Forelimb muscle (tissue), 1 donor: ENCODE measurements around the gene CAMSAP2. TPM values are rescaled to one million over a fixed set of nuclear protein-coding genes. Genes with fewer than 3 reads are reported as not detected.

Source experiments
- DNase-seq: peaks from one replicate; pipeline ENCODE4 v3.0.0-alpha.2; 2013; ENCODE audit warnings: low read depth
- polyA plus RNA-seq: library from polyadenylated mRNA; unstranded; fragments of 120-200 nt; gene quantifications from one replicate; pipeline ENCODE4 v1.2.1, GENCODE V29; 2013; ENCODE audit not compliant: insufficient read length

The CAMSAP2 gene
- polyA plus RNA-seq, 1 donor: 17.6 TPM

- DNase-seq: no peak
Measured at GRCh38 chr1:200849430-200849829, 110.7 kb downstream of the CAMSAP2 start.

GRCh38 chr1:200850554-200850953 lies 111.9 kb downstream of the CAMSAP2 start:
- DNase-seq: no peak

DNA sequence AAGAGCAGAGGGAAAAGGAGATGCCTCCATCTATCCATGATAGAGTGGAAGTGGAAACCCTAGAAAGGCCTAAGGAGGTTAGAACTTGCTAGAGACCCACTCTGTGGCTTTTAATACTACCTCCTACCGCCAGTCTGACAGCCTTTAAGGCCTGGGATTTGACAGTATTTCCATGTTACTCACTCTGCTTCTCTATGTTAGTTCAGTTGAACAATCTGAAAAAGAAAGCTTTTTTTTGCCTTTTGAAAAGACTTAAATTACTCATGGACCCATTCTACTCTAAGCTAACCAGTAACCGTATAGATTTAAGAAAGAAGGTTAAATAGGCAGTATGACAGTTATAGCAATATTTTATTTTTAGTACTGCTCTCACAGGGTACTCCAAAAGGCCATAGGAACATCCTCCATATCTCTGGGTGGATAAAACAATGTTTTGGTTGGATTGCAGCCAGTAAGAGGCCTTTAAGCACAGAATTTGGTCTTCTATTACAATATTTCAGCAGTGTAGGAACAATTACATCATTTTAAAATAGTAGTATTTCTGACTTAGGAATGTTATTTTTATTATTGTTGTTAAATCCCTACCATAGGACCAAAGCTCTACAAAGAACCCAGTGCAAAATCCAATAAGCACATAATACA lies 118.1 kb downstream of the CAMSAP2 start:
- DNase-seq: no peak

DNA sequence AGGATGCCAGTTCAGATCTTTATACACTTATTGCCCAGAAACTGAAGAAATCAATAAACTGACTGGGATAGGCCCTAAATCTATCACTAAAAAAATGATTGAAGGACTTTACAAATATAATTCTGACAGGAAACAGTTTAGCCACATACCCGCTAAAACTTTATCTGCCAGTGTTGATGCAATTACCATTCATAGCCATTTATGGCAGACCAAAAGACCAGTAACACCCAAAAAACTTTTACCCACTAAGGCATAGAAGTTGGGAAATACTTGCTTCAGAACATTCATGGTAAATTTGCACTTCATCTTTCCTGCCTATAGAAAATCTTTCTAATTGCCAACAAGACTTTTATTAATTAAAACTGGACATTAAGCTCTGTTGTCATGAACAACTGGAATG lies 119.1 kb downstream of the CAMSAP2 start:
- DNase-seq: no peak

DNA sequence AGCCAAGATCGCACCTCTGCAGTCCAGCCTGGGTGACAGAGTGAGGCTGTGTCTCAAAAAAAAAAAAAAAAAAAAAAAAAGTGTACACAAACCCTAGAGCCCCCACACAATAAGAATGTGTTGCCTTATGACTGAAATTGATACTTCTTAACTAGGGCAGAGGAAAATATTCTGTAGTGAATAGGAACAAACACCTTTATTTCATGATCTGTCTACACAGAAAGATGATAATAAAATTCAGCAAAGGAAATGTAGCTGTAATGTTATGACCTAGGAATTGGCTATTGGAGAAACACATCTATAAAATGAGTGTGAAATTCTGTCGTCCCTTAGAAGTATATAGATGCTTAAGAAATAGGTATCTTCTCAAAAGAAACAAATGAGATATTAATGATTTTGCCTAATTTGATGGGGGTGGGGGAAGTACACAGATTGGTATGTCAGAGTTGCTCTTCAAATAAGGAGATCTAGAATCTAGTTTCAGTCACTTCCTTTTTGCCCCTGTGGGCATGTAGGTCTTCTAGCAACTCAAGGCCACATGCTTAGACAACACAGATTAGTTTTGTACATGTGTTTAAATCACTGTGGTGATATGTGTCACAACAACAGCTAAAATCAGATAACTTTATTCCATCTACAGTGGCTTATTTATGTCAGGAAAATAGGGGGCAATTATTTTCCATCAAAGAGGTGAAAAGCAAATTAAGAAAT lies 123.4 kb downstream of the CAMSAP2 start:
- DNase-seq: no peak

GRCh38 chr1:200862713-200863415 lies 124.2 kb downstream of the CAMSAP2 start:
- no peak for DNase-seq

GRCh38 chr1:200866116-200866515 lies 127.4 kb downstream of the CAMSAP2 start:
- no peak for DNase-seq

DNA sequence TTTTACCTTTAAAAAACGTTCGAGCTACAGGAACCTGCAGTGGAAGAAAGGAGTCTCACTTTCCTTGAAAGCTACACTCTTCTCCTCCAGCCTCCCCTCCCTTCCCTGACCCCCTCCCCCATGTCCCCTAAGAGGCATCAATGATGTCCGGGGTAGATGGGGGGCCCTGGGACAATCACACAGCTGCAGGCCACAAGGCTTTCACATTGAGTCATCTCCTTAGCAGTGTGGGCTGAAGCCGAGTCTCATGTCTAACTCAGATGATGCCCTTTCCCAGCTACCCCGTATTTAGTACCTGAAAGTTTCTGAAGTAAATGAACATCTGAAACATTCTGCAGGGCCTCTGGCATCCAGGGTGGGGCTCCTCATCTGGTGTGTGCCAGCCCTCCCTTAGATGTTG lies 127.8 kb downstream of the CAMSAP2 start:
- no peak for DNase-seq

GRCh38 chr1:200867018-200867811 lies 128.5 kb downstream of the CAMSAP2 start:
- no peak for DNase-seq

DNA sequence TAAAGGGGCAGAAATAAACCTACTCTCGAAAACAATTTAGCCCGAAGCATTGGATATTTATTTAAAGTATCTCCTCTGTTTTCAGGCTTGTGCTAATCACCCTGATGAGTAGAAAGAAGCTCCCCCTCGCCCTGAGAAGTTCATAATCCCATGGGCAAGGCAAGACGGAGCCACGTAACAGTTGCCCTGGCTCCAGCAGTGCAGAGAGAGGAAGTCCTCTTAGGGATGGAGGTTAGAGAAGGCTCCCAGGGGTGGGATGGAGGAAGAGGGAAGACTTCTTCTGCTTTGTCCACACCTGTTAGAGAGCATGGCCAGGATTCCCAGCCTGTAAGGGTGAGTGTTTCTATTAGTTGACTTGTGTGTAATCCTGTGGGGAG lies 130.7 kb downstream of the CAMSAP2 start:
- no peak for DNase-seq

- no peak for DNase-seq
Measured at GRCh38 chr1:200869753-200870391, 131.2 kb downstream of the CAMSAP2 start.

DNA sequence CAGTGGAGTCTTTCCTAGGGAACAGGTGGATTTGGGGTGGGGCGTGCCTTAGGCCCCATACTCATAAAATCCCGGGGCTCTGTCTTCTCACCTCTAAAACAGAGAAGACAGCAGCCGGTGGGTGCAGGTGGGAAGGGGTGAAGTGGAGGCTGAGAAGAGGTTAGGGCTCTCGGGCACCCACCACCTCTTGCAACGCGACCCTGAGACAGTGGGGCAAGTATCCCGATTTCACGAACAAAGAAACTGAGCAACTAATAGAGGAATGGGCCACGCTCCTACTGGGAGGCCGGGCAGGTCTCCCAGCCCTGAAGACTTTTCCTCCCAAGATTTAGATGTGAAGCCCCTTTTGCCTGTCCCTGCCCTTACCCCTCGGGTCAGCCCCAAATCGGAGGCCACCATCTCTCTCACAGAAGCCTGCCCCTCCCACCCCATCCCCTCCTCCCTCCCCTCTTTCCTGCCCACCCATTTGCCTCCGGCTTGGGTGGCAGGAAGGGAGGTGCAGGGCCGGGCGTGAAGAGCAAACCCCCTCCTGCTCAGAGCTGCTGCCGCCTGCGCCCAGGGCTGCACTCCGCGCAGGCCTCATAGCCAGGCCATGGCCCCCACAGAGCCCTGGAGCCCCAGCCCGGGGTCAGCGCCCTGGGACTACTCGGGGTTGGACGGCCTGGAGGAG lies 133.9 kb downstream of the CAMSAP2 start, which contains the start of gene GPR25:
TSS of gene GPR25 (plus strand) at position 536 of the 670 bp plus-strand sequence. CDS start at position 593, 57 bp downstream.
- DNase-seq: no peak

- DNase-seq: no peak
Measured at GRCh38 chr1:200873116-200873670, 134.5 kb downstream of the CAMSAP2 start.

DNA sequence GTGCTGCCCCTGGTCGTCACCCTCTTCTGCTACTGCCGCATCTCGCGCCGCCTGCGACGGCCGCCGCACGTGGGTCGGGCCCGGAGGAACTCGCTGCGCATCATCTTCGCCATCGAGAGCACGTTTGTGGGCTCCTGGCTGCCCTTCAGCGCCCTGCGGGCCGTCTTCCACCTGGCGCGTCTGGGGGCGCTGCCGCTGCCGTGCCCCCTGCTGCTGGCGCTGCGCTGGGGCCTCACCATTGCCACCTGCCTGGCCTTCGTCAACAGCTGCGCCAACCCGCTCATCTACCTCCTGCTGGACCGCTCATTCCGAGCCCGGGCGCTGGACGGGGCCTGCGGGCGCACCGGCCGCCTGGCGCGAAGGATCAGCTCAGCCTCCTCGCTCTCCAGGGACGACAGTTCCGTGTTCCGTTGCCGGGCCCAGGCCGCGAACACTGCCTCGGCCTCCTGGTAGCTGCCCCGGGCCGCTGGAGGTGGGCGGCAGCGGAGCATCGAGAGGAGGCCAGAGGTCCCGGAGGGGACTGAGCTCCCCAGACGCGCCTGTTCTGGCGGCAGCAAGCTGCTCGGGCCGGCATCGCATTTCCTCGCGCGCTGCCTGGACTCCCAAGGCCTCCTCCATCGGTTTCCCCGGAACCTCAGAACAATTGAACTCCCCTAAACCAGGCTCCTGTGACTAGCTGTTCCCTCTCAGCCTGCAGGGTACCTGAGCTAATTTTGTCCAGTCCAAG lies 135.1 kb downstream of the CAMSAP2 start:
- DNase-seq: no peak

GRCh38 chr1:200874694-200875093 lies 136.0 kb downstream of the CAMSAP2 start:
- DNase-seq: no peak

- DNase-seq: no peak
Measured at GRCh38 chr1:200875416-200875815, 136.7 kb downstream of the CAMSAP2 start.

GRCh38 chr1:200877010-200877409 lies 138.3 kb downstream of the CAMSAP2 start:
- DNase-seq: no peak

DNA sequence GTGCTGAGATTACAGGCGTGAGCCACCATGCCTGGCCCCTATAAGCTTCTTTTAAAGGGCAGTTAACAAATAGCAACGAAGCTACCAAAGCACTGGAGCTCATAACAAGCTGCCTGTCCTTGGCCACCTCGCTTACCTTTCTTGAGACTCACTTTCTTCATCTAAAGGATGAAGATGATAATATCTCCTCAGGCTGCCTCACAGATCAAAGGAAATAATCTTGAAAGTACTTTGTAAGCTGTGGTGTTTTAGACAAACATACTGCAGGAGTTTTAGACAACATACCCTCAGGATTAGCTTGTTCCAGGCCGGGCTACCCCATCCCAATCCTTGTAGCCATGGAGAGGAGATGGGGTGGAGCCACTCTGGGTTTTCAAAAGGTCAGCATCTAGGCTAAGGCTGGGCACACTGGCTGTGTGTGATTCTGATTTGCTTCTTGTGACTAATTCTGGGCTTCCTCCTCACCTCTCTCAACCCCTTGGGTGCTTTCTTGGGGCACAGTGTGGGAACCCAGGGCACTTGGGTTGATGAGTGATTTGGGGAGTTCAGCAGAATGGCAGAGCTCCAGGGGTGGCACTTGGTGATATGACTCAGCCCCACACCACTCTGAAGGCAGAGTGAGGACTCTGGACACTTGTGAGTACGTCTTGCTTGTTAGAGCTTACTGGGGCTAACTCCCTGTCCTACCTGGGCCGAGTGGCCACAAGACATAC lies 139.3 kb downstream of the CAMSAP2 start:
- DNase-seq: no peak

DNA sequence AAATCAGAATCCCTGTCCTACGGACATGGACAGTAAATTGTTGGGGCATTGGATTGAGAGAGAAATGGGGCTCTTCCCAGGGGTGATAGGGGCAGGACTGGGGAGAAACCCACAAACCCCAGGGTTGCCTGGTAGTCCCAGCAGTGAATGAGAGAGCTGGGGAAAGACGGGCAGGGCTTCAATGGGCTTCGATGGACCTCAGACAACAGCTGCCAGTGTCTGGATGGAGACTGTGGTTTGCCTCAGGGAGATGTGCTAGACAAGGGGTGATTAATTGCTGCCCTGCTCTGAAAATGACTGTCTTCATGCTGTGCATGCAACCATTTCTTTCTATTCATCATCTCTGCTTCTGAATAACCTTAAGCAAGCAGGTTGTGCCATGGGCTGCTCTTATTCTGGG lies 141.5 kb downstream of the CAMSAP2 start:
- no peak for DNase-seq
